Measurements from ENCODE around the gene RPL29.

RPL29 gene

GRCh38 chr3:51948016-51948580 lies 47.6 kb downstream of the RPL29 start:
- TF ChIP-seq YY1 (IDR thresholded peaks at IDR 0.05; ENCODE audit: insufficient read depth, insufficient read length) (no peak), ZNF274 (IDR thresholded peaks at IDR 0.05; ENCODE audit: low read depth, low read length) (no peak), SUZ12 (IDR thresholded peaks at IDR 0.05; ENCODE audit: extremely low read depth, insufficient read depth, insufficient read length) (no peak)
- Histone ChIP-seq H3K9ac (ENCODE audit: insufficient read length, low read depth) (no peak overlapping the region), H3K36me3 (ENCODE audit: insufficient read depth, insufficient read length, low read length) (no peaks in the 10 kb centered on the region), H3K27me3 (ENCODE audit: insufficient read depth, insufficient read length) (peaks cover 13% of the 10 kb centered on the region), H3K4me1 (ENCODE audit: insufficient read depth, insufficient read length) (peaks cover 4% of the 10 kb centered on the region), H3K9me3 (ENCODE audit: insufficient read depth, low read length) (no peaks in the 10 kb centered on the region), H3K4me3 (ENCODE audit: insufficient read length, low read depth) (no peak overlapping the region)
- DNase-seq (ENCODE audit: low read depth, low spot score), result no peak

- Histone ChIP-seq H3K9me3 (ENCODE audit: insufficient read depth, low read length) (no peaks in the 10 kb centered on the region), H3K27me3 (ENCODE audit: insufficient read depth, insufficient read length) (peaks cover 13% of the 10 kb centered on the region), H3K36me3 (ENCODE audit: insufficient read depth, insufficient read length, low read length) (no peaks in the 10 kb centered on the region), H3K4me3 (ENCODE audit: insufficient read length, low read depth) (no peak overlapping the region), H3K4me1 (ENCODE audit: insufficient read depth, insufficient read length) (peaks cover 4% of the 10 kb centered on the region), H3K9ac (ENCODE audit: insufficient read length, low read depth) (no peak overlapping the region)
- no peak for DNase-seq (ENCODE audit: low read depth, low spot score)
- no peak for TF ChIP-seq SUZ12 (IDR thresholded peaks at IDR 0.05; ENCODE audit: extremely low read depth, insufficient read depth, insufficient read length)
- no peak for TF ChIP-seq YY1 (IDR thresholded peaks at IDR 0.05; ENCODE audit: insufficient read depth, insufficient read length)
- no peak for TF ChIP-seq ZNF274 (IDR thresholded peaks at IDR 0.05; ENCODE audit: low read depth, low read length)
These were observed 48.3 kb downstream of the RPL29 start for GRCh38 chr3:51947215-51947900.

- no peak for DNase-seq (ENCODE audit: low read depth, low spot score)
These were observed 48.9 kb downstream of the RPL29 start for GRCh38 chr3:51946796-51947195.

GRCh38 chr3:51945926-51946705 lies 49.6 kb downstream of the RPL29 start:
- H3K36me3 ChIP-seq (ENCODE audit: insufficient read depth, insufficient read length, low read length), result no peaks in the 10 kb centered on the region
- H3K9me3 ChIP-seq (ENCODE audit: insufficient read depth, low read length), result no peaks in the 10 kb centered on the region
- peaks cover 4% of the 10 kb centered on the region for H3K4me1 ChIP-seq (ENCODE audit: insufficient read depth, insufficient read length)
- H3K27me3 ChIP-seq (ENCODE audit: insufficient read depth, insufficient read length), result peaks cover 9% of the 10 kb centered on the region
- no peak overlapping the region for H3K4me3 ChIP-seq (ENCODE audit: insufficient read length, low read depth)
- H3K9ac ChIP-seq (ENCODE audit: insufficient read length, low read depth), result no peak overlapping the region
- TF ChIP-seq YY1 (IDR thresholded peaks at IDR 0.05; ENCODE audit: insufficient read depth, insufficient read length) (no peak), ZNF274 (IDR thresholded peaks at IDR 0.05; ENCODE audit: low read depth, low read length) (no peak), SUZ12 (IDR thresholded peaks at IDR 0.05; ENCODE audit: extremely low read depth, insufficient read depth, insufficient read length) (no peak)
- no peak for DNase-seq (ENCODE audit: low read depth, low spot score)

More at GRCh38 chr3:51946796-51947195, 48.9 kb downstream of the RPL29 start:
- peaks cover 4% of the 10 kb centered on the region for H3K4me1 ChIP-seq (ENCODE audit: insufficient read depth, insufficient read length)
- TF ChIP-seq YY1 (IDR thresholded peaks at IDR 0.05; ENCODE audit: insufficient read depth, insufficient read length) (no peak), ZNF274 (IDR thresholded peaks at IDR 0.05; ENCODE audit: low read depth, low read length) (no peak), SUZ12 (IDR thresholded peaks at IDR 0.05; ENCODE audit: extremely low read depth, insufficient read depth, insufficient read length) (no peak)
- H3K9me3 ChIP-seq (ENCODE audit: insufficient read depth, low read length), result no peaks in the 10 kb centered on the region
- H3K27me3 ChIP-seq (ENCODE audit: insufficient read depth, insufficient read length), result peaks cover 9% of the 10 kb centered on the region
- no peak overlapping the region for H3K9ac ChIP-seq (ENCODE audit: insufficient read length, low read depth)
- no peak overlapping the region for H3K4me3 ChIP-seq (ENCODE audit: insufficient read length, low read depth)
- no peaks in the 10 kb centered on the region for H3K36me3 ChIP-seq (ENCODE audit: insufficient read depth, insufficient read length, low read length)

GRCh38 chr3:51945031-51945840 lies 50.5 kb downstream of the RPL29 start:
- DNase-seq (ENCODE audit: low read depth, low spot score), result no peak
- Histone ChIP-seq H3K9me3 (ENCODE audit: insufficient read depth, low read length) (no peaks in the 10 kb centered on the region), H3K4me3 (ENCODE audit: insufficient read length, low read depth) (no peak overlapping the region), H3K4me1 (ENCODE audit: insufficient read depth, insufficient read length) (peaks cover 4% of the 10 kb centered on the region), H3K9ac (ENCODE audit: insufficient read length, low read depth) (no peak overlapping the region), H3K36me3 (ENCODE audit: insufficient read depth, insufficient read length, low read length) (peaks cover 7% of the 10 kb centered on the region), H3K27me3 (ENCODE audit: insufficient read depth, insufficient read length) (peaks cover 9% of the 10 kb centered on the region)
- no peak for TF ChIP-seq ZNF274 (IDR thresholded peaks at IDR 0.05; ENCODE audit: low read depth, low read length)
- TF ChIP-seq SUZ12 (IDR thresholded peaks at IDR 0.05; ENCODE audit: extremely low read depth, insufficient read depth, insufficient read length), result no peak
- no peak for TF ChIP-seq YY1 (IDR thresholded peaks at IDR 0.05; ENCODE audit: insufficient read depth, insufficient read length)

- H3K4me1 ChIP-seq (ENCODE audit: insufficient read depth, insufficient read length), result peaks cover 4% of the 10 kb centered on the region
- H3K4me3 ChIP-seq (ENCODE audit: insufficient read length, low read depth), result no peak overlapping the region
- no peaks in the 10 kb centered on the region for H3K9me3 ChIP-seq (ENCODE audit: insufficient read depth, low read length)
- peaks cover 11% of the 10 kb centered on the region for H3K36me3 ChIP-seq (ENCODE audit: insufficient read depth, insufficient read length, low read length)
- no peak for TF ChIP-seq SUZ12 (IDR thresholded peaks at IDR 0.05; ENCODE audit: extremely low read depth, insufficient read depth, insufficient read length)
- no peak for TF ChIP-seq ZNF274 (IDR thresholded peaks at IDR 0.05; ENCODE audit: low read depth, low read length)
- TF ChIP-seq YY1 (IDR thresholded peaks at IDR 0.05; ENCODE audit: insufficient read depth, insufficient read length), result no peak
- no peak overlapping the region for H3K9ac ChIP-seq (ENCODE audit: insufficient read length, low read depth)
- H3K27me3 ChIP-seq (ENCODE audit: insufficient read depth, insufficient read length), result peaks cover 9% of the 10 kb centered on the region
- no peak for DNase-seq (ENCODE audit: low read depth, low spot score)
These were observed 51.2 kb downstream of the RPL29 start for GRCh38 chr3:51944451-51945021.

All from NT2/D1 (cell line).